Measurements from ENCODE around the gene ASB18.
"Not testable (repeated sequence)": the region's sequence is repeated elsewhere in the genome, so short reads cannot be mapped to it uniquely, and the experiment has no call there.

Gene ASB18

GRCh38 chr2:236264256-236264655, at the start of gene ASB18:
Gene ASB18, minus strand, starts transcription at chr2:236264406. Its CDS starts 61 bp downstream, at chr2:236264345.
- DNase-seq: no peak

GRCh38 chr2:236311286-236311685, 47.1 kb upstream of the ASB18 start:
- DNase-seq: no peak

- DNase-seq: no peak
Observed at GRCh38 chr2:236309669-236310029, 45.4 kb upstream of the ASB18 start.

- no peak for DNase-seq
Observed at GRCh38 chr2:236308855-236309668, 44.9 kb upstream of the ASB18 start.

GRCh38 chr2:236307641-236308040, 43.4 kb upstream of the ASB18 start:
- no peak for DNase-seq

GRCh38 chr2:236306825-236307540, 42.8 kb upstream of the ASB18 start:
- no peak for DNase-seq

- no peak for DNase-seq
Observed at GRCh38 chr2:236305964-236306605, 41.9 kb upstream of the ASB18 start.

- DNase-seq: no peak
Observed at GRCh38 chr2:236305531-236305930, 41.3 kb upstream of the ASB18 start.

GRCh38 chr2:236303935-236304334, 39.7 kb upstream of the ASB18 start:
- DNase-seq: no peak

GRCh38 chr2:236302555-236302954, 38.3 kb upstream of the ASB18 start:
- DNase-seq: no peak

- DNase-seq: no peak
Observed at GRCh38 chr2:236298924-236299475, 34.8 kb upstream of the ASB18 start.

- no peak for DNase-seq
Observed at GRCh38 chr2:236295481-236295880, 31.3 kb upstream of the ASB18 start.

- DNase-seq: no peak
Observed at GRCh38 chr2:236294647-236295046, 30.4 kb upstream of the ASB18 start.

- no peak for DNase-seq
Observed at GRCh38 chr2:236293241-236293810, 29.1 kb upstream of the ASB18 start.

GRCh38 chr2:236291911-236292310, 27.7 kb upstream of the ASB18 start:
- DNase-seq: no peak

- DNase-seq: no peak
Observed at GRCh38 chr2:236291476-236291875, 27.3 kb upstream of the ASB18 start.

GRCh38 chr2:236290742-236291425, 26.7 kb upstream of the ASB18 start:
- DNase-seq: no peak

- DNase-seq: no peak
Observed at GRCh38 chr2:236289766-236290462, 25.7 kb upstream of the ASB18 start.

GRCh38 chr2:236288373-236288772, 24.2 kb upstream of the ASB18 start:
- not testable (repeated sequence) for DNase-seq

- no peak for DNase-seq
Observed at GRCh38 chr2:236287656-236288055, 23.4 kb upstream of the ASB18 start.

- no peak for DNase-seq
Observed at GRCh38 chr2:236286873-236287545, 22.8 kb upstream of the ASB18 start.

Measured in stimulated activated CD4-positive, alpha-beta T cell treated with anti-CD3 and anti-CD28 coated beads, Interleukin-4, amount 100 ng/mL, for 4 hours (primary cell).